NOMO-1 treated with dmso at 0.1 percent for 144 hours (cell line): ENCODE results near the gene CD300LG.

Experiments used
- DNase-seq: peaks from one replicate; lab custom pipeline; 2025; ENCODE audit not compliant: unreplicated experiment; lab: John Stamatoyannopoulos, UW

CD300LG gene

DNA sequence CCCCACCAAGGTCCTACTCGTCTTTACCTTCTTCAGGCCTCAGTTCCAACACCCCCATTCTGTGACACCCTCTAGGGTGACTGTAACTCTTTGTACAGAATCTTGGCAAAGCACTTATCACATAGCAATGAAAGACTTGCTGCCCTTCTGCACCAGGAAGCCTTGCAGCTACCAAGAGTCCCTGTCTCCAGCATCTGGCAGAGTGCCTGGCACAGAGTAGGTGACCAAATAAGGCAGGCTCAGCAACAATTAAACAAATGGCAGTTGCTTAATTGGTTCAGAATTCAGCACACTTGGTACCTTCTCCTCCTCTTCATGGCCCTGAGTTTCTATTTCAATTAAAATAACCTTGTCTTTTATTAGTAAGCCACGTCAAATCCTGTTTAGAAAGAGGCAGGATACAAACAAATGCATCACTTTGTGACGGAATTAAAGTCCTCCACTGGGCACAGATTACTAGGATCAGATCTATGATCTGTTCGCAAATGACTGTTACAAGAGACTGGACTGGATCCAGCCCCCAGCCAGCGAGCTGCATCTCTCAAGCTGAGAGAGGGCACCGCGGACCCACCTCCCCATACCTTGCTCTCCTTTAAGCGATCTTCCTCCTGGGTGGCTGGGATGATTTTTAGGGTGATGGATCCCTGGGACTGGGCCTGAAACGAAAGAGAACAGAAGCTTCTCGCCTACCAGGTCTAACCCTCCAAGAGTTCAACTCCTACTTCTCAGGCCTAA is 23.5 kb upstream of the CD300LG start:
- no peak for DNase-seq

DNA sequence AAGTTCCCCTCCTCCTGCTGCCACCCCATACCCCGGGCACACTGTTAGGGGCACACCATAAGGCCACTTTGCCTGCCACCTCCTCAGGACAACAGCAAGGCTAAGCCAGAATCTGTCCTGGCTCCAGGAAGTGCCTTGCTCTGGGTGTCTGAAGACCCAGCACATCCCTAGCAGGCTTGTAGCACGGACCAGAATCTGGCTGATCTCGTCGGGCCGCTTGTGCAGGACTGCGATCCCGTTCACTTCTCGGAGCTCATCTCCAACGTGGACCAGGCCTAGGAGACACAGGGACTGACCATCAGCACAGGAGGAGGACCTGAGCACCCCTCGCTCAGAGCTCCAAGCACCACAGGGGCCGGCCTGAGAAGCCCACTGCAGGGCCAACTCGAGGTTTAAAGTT is 21.4 kb upstream of the CD300LG start:
- DNase-seq = no peak

DNA sequence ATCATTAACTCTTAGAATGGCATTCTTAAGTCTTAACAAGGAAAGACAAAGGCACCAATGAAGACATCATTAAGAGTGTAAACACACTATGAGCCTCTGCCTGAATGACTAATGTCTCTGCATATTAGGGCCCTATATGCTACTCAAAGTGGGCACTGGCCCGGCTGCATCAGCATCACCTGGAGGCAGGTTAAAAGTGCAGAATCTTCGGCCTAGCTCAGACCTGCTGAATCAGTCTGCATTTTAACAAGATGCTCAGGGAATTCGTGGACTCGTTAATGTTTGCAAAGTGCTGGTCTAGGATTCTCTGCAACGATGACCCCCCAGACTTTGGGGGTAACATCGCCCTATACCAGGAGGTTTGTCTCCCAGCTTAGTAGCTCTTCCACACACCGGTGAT is 20.8 kb upstream of the CD300LG start:
- no peak for DNase-seq

DNA sequence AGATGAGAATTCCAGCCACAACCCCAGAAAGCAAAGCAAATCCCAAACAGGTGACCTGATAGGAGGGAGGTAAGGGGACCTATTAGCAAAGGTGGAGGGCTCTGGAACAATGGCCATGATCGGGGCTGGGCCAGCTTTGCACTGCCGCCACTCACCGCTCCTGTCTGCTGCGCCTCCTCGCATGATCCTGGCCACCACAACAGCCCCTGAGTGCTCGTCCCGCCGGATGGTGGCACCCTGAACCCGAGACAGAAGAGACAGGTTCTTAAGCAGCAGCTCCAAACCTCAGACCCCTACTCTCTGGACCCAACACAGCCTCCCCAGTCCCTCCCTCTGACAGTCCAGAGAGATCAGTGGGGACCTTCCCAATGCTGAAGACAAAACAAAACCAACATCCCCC is 19.4 kb upstream of the CD300LG start:
- no peak for DNase-seq

DNA sequence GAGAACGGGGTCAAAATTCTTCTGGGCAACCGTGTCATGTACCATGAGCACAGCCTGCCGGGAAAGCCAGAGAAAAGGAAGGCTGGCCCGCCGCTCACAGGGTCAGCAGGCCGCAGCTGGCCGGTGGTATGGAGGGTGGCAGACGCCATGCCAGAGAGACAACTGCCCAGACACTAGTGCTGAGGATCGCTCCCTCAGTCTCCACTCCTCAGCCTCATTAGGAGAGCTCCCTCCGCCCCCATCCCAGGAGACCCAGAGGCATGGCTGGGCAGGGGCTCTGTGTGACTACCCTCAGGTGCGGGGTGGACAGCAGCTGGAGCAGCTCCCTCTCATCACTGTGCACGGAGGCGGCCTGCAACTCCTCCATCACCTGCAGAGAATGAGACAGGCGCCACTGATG is 17.2 kb upstream of the CD300LG start:
- no peak for DNase-seq

DNA sequence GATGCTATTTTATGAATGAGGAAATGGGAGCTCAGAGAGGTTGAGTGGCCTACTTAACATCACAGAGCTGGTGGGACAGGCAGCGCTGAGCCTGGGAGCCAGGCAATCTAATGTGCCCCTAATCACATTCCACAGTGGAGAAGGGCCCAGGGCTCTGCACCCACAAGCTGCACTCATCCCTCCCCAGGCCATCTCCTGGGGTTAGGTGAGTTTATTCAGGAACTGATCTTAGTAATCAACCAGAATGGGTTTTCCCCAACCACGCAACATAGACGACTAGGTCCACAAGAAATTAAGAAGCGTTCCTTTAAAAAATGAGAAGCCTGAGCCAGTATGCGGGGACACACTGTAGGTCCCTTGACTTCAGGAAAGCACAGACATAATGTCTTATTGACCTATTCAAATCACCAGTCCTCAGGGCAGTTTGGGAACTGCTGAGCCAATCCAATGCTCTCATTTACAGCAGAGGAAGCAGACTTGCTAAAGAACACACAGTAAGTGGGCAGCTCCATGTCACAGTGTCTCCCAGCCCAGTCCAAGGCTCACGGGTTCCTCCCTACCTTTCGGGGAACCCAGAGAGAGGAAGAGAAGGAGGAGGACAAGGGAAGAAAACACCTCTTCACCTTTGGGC is 16.4 kb upstream of the CD300LG start:
- no peak for DNase-seq

DNA sequence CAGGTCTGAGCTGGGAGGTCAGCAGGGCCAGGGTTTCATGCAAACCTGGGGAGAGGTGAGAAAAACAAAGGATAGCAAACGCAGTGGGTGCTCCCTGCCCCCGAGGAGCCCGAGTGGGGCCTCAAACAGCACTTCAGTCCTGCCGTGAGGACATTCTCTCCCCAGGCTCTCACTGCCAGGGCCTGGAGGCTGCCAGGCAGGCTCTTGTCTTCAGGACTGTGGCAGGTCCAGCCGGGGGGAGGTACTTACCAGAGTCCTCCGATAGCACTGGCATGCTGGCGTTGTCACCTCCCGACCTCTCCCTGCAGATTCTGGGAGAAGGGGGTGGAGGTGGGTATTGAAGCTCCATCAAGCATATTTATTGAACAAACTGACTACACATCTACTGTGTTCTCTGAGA is 15.3 kb upstream of the CD300LG start:
- no peak for DNase-seq

DNA sequence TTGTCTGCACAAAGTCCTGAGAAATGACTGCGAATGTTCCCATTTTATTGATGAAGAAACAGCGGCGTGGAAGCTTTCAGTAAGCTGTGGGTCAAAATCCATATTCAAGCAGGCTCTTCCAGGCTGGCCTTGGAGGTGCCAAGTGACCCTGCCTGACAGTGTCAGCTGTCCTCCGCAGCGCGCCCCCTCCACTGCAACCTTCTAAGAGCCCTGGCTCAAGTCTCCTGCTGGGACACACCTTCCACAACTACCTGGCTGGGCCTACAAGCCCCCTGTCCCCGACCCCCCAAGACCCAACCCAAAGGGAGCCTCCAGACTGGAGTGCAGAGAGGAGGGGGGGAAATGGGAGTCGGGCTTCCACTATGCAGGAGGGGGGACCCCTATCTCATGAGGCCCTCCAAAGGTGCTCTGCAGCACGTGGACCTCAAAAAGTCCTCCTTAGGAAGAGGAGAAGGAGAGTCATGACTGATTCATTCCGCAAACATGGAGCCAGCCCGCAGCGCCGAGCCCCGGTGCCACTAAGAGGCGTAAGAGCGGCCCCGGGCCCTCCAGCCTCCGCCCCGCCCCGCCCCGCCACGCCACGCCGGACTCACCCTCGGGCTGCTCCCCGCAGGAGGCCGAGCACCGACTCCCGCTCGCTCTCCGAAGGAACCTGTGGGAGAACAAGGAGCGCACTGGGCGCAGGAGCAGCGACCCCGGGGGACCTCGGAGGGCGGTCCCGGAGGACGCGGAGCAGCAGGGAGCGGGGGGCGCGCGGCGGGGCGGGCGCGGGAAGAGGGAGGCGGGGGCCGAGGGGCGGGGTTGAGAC is 14.6 kb upstream of the CD300LG start:
- no peak for DNase-seq

DNA sequence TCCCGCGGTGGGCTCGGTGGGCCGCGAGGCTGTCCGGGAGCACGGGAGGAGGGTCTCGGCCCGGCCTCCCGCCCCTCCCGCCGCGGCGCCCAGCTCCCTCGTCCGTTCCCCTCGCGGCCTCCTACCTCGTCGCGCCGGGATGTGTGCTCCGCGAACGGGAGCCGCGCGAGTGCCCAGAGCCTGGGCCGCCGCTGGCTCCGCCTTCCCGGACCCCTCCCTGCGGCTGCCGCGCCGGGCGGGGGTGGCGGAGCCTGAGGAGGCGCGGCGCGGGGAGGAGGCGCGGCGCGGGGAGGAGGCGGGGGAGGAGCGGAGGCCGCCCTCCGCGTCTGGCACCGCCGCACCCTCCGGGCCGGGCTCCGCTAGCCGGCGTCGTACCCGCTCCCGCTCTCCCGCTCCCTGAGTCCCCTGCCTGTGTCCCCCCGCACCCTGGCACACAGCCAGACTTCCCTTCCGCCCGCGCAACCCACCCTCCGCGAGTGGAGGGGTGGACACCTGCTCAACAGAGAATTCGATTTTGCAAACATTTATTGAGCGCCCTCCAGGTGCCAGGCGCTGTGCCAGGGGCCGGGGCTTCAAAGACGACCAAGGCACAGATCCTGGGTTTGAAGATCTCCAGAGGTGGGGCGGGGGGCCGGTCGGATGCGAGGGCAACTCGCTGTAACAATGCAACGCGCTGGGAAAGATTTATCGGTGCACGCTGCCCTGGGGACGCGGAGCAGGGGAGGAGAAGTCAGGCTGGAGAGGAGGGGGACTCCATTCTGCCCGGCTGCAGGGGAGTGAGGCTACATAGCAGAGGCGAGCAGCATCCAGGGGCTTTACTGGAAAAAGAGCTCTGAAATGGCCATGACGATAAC is 13.8 kb upstream of the CD300LG start, which contains the start of gene MPP3:
TSS of gene MPP3 (minus strand) at position 171 of the 854 bp plus-strand sequence. CDS start 1,240 bp downstream, outside the sequence.
- peak; percentile 57 for DNase-seq

DNA sequence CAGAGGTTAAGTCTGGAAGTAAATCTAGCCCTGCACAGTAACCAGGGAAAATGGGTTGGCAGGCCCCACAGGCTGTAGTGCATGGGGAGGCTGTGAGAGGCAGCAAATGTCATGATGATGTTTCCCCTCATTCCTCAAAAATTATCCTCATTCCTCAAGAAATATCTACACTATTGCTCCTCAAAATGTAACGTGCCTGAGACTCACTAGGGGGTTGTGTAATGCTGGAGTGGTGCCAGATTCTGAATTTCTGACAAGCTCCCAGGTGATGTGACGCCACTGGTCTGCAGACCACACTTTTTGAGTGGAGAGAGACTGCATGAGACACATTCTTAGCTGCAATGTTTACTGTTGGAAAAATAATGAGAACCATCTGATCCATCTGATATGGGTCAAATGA is 12.9 kb upstream of the CD300LG start:
- no peak for DNase-seq

DNA sequence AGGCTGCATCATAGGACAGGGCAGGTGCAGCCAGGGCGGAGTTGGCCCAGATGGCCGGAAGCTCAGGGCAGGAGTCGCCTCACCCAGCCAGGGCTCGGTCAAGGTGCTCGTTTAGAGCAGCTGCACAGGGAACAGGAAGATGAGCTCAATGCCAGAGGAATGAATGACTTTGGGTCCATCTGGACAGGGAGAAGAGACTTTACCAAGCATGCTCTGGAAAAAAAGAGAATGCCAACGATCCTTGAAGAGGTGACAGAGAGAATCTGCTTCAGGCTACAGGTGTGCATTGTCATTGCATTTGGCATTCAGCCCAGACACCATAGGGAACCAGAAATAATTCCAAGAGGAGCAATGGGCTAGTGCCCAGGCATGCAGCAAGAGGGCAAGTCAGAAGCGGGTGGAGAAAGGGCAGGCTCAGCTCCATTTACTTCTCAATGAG is 7.3 kb upstream of the CD300LG start:
- no peak for DNase-seq

DNA sequence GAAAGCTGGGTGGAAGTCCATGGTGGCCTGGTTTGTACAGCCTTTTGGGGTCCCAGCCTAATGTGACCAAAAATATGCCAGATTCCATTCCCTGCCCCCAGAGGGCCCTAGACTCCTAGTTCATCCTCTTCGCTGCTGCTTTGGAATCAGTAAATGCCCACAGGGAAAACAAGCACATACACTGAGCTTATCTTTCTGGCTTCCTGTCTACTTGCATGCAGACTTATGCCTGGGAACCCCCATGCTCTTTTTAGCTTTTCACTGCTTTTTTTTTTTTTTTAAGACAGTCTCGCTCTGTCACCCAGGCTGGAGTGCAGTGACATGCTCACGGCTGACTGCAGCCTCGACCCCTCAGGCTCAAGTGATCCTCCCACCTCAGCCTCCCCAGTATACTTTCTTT is 6.2 kb upstream of the CD300LG start:
- no peak for DNase-seq

DNA sequence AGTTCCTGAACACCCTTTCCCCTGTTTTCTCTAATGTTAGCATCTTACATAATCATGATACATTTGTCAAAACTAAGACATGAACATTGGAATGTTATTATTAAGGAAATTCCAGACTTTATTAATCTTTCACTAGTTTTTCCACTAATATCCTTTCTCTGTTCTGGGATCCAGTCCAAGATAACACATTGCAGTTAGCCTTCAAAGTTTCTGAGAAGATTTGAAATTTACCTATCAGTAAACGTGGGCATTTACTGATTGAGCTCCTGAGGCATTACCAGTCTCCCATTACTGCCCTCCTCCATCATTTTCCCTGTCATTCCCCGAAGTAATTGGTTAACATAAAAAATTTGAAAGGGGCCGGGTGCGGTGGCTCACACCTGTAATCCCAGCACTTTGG is 5.7 kb upstream of the CD300LG start:
- no peak for DNase-seq

DNA sequence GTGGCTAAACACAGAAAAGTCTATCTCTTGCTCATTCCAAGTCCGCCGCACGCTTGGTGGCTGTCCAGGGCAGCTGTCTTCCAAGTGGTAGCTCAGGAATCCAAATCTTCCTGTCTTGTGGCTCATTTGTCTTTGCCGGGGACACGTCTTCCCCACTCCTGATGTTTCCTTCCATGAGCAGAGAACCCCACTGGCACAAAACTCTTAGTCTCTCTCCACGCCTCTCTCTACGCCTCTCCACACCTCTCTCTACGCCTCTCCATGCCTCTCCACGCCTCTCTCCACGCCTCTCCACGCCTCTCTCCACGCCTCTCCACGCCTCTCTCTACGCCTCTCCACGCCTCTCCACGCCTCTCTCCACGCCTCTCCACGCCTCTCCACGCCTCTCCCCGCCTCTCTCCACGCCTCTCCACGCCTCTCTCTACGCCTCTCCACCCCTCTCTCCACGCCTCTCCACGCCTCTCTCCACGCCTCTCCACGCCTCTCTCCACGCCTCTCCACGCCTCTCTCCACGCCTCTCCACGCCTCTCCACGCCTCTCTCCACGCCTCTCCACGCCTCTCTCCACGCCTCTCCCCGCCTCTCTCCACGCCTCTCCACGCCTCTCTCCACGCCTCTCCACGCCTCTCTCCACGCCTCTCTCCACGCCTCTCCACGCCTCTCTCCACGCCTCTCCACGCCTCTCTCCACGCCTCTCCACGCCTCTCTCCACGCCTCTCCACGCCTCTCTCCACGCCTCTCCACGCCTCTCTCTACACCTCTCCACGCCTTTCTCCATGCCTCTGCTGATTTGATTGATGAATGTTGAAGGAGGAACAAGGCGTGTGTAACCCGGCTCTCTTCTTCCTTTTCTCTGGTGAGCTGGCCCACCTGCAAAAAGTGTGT is 4.6 kb upstream of the CD300LG start:
- DNase-seq = peak; percentile 17

DNA sequence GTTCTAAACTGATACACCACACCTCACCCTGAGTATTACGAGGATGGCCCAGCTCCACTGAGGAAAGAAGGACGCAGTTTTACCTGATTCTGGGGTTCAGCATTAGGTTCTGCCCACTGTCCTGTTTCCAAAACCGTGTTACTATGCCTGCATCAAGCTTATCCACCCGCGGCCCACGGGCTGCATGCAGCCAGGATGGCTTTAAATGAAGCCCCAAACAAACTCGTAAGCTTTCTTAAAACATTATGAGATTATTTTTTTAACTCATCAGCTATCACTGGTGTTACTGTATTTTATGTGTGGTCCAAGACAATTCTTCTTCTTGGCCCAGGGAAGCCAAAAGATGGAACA is 4.0 kb upstream of the CD300LG start:
- no peak for DNase-seq

DNA sequence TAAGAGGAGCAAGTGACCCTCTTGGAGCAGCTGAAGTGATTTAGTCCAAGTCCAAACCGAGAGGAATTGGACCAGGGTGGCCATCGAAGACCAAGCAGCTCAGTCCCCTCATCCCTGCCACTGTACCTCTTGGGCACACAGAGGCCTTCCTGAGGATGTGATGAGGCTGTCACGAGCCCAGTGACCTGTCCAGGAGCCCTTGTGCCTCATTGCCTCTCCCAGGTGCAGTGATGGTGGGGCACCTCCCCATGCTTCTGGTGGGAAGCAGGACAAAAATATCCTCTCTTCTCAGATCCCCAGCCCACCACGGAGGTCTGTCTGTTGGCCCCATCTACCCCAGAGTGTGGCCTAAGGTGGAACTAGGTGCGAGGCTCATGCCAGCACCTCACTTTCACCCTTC is 2.7 kb upstream of the CD300LG start:
- DNase-seq = no peak

DNA sequence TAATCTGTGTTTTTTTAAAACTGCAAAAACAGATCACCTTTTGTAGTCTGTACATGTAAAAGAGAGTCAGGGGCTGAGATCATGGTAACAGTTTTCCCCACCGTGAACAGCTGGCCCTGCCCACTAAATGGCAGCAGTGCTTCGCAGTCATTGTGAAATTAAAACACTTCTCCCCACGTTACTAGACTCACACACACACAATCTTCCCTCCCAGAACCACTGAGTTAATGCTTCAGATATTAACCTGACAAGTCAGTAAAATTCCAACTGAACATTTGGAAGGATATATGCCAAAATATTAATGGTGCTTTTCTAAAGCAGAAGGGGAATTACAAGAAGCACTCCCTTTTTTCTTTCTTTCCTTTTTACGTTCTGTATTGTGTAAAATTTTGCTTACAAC is 1.2 kb upstream of the CD300LG start:
- no peak for DNase-seq

DNA sequence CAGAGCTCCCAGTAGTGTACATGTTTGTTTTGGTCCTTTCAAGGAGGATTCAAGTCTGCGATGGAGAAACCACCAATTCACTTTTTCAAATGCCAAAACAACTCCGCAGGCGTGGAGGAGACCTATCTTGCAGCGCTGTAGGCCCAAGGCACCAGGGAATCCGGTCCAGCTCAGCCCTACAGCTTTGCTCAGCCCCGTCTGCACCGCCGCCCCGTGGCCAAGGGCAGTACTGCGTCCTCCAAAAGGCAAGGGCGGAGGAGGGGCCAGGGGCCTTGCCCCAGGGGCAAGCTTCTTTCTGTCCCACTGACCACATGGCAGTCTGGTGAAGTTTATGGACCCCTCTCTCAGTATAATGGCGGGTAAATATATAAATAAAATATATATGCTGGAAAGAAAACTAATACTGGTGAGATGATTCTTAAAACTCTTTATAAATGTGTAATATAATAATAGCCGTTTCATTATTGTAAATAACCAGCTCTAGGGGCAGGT is 709 bp upstream of the CD300LG start:
- DNase-seq = peak; percentile 62

DNA sequence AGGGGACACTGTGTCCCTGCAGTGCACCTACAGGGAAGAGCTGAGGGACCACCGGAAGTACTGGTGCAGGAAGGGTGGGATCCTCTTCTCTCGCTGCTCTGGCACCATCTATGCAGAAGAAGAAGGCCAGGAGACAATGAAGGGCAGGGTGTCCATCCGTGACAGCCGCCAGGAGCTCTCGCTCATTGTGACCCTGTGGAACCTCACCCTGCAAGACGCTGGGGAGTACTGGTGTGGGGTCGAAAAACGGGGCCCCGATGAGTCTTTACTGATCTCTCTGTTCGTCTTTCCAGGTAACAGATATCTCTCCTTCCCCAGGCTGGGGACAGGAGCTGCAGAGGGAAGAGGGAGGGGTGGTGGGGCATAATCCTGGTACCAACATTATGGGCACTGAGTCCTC is 1.6 kb downstream of the CD300LG start:
- no peak for DNase-seq

DNA sequence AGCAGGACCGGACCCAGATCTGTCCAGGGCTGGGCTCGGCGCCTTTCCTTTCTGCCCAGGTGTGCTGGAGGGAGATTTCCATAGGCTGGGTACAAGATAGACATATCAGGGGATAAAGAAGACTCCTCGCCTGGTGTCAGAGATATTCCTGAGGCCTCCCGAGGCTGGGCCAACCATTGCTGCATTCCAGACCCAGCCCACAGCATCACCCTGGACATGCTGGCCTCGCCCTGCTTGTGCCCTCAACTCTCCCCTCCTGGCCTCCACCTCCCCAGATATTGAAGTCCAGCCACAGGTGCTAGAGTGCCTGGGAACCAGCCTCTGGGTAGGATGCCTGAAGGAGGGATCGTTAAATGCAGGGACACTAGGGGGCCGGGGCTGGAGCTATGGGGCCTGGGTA is 2.1 kb downstream of the CD300LG start:
- DNase-seq = no peak
